ENCODE measurements around the gene ZNF579. TPM values are rescaled to one million over a fixed set of nuclear protein-coding genes. Genes with fewer than 3 reads are reported as not detected.
A peak's percentile ranks its signal among the peaks of the same experiment; 100 is the strongest.

The ZNF579 gene
- total and polyA plus RNA-seq, 2 of the 13 experiments (the other 11 are each of a cell fraction or from before 2014, with no cell fraction given), result 2.1 to 2.9 TPM

- TF ChIP-seq ZGPAT (CRISPR knock-in tag; IDR thresholded peaks at IDR 0.05) (0 out of 2 replicates have a peak, but pooled peaks have one; percentile 45), SOX13 (IDR thresholded peaks at IDR 0.05) (no peak), SOX13 (CRISPR knock-in tag; conservative IDR thresholded peaks at IDR 0.05 in 1 of 2, IDR thresholded peaks at IDR 0.05 in 1 of 2) (peak in 1 of 2 experiments; percentile 56; a peak in 2 of 4 replicates), ZNF790 (CRISPR knock-in tag; IDR thresholded peaks at IDR 0.05; ENCODE audit: borderline replicate concordance) (no peak), ZNF12 (CRISPR knock-in tag; IDR thresholded peaks at IDR 0.05) (no peak), FOXO4 (CRISPR knock-in tag; conservative IDR thresholded peaks at IDR 0.05) (no peak), ZNF205 (CRISPR knock-in tag; IDR thresholded peaks at IDR 0.05) (no peak), PATZ1 (CRISPR knock-in tag; IDR thresholded peaks at IDR 0.05) (peak; percentile 54), HDAC1 (CRISPR knock-in tag; IDR thresholded peaks at IDR 0.05) (peak; percentile 49), ZNF383 (CRISPR knock-in tag; IDR thresholded peaks at IDR 0.05; ENCODE audit: borderline replicate concordance) (peak; percentile 39; the same call in 1 of the 2 replicates), ZNF251 (CRISPR knock-in tag; IDR thresholded peaks at IDR 0.05) (no peak), SP1 (IDR thresholded peaks at IDR 0.05) (no peak), SP1 (CRISPR knock-in tag; IDR thresholded peaks at IDR 0.05) (no peak), MLX (CRISPR knock-in tag; IDR thresholded peaks at IDR 0.05) (no peak), ADNP (CRISPR knock-in tag; IDR thresholded peaks at IDR 0.05) (no peak), MAX (IDR thresholded peaks at IDR 0.05) (peak; percentile 46; the same call in 1 of the 2 replicates), THYN1 (CRISPR knock-in tag; IDR thresholded peaks at IDR 0.05; ENCODE audit: borderline replicate concordance, low read depth) (no peak), ZBTB42 (CRISPR knock-in tag; IDR thresholded peaks at IDR 0.05) (no peak), THRA (CRISPR knock-in tag; IDR thresholded peaks at IDR 0.05; ENCODE audit: borderline replicate concordance) (peak; percentile 28; the same call in 1 of the 2 replicates), ZNF569 (CRISPR knock-in tag; IDR thresholded peaks at IDR 0.05; ENCODE audit: borderline replicate concordance) (no peak), KAT2B (IDR thresholded peaks at IDR 0.05; ENCODE audit: borderline replicate concordance, low read depth, low read length) (no peak), PAWR (CRISPR knock-in tag; IDR thresholded peaks at IDR 0.05; ENCODE audit: borderline replicate concordance) (no peak), ZFX (CRISPR knock-in tag; IDR thresholded peaks at IDR 0.05; ENCODE audit: low read depth) (peak; percentile 48; the same call in 1 of the 2 replicates)
Measured at GRCh38 chr19:55549500-55550320, 30.9 kb downstream of the ZNF579 start (continued).
